ENCODE measurements around the gene ARID4A. TPM values are rescaled to one million over a fixed set of nuclear protein-coding genes. Genes with fewer than 3 reads are reported as not detected.
A peak's percentile ranks its signal among the peaks of the same experiment; 100 is the strongest.
"Not testable (repeated sequence)": the region's sequence is repeated elsewhere in the genome, so short reads cannot be mapped to it uniquely, and the experiment has no call there.

ARID4A gene
- total RNA-seq, 1 experiment from 2014 or later = 12.5 TPM

DNA sequence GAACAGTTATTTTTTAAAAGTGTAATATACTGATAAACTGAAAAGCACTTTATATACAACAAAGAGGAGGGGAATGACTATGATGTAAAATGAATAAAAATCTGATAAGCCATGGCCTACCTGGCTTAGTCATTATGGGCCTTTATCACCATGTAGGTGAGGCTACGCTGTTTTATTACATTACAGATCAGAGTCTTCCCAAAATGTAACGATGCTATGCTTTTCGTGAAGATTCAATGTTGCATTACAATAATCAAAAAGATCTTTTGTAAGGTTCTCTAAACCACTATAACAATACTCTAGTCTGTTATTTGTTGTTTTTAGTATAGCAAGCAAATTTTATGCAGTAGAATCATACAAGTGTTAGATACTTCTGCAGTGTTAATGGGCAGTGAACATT lies 34.2 kb downstream of the ARID4A start (continued):
- TF ChIP-seq RELA (CRISPR knock-in tag; IDR thresholded peaks at IDR 0.05; ENCODE audit: borderline replicate concordance) = no peak
- TF ChIP-seq NR1H2 (CRISPR knock-in tag; IDR thresholded peaks at IDR 0.05) = no peak
- TF ChIP-seq, protein P1, sequence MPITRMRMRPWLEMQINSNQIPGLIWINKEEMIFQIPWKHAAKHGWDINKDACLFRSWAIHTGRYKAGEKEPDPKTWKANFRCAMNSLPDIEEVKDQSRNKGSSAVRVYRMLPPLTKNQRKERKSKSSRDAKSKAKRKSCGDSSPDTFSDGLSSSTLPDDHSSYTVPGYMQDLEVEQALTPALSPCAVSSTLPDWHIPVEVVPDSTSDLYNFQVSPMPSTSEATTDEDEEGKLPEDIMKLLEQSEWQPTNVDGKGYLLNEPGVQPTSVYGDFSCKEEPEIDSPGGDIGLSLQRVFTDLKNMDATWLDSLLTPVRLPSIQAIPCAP (CRISPR knock-in tag; IDR thresholded peaks at IDR 0.05) = no peak
- TF ChIP-seq, protein P2, sequence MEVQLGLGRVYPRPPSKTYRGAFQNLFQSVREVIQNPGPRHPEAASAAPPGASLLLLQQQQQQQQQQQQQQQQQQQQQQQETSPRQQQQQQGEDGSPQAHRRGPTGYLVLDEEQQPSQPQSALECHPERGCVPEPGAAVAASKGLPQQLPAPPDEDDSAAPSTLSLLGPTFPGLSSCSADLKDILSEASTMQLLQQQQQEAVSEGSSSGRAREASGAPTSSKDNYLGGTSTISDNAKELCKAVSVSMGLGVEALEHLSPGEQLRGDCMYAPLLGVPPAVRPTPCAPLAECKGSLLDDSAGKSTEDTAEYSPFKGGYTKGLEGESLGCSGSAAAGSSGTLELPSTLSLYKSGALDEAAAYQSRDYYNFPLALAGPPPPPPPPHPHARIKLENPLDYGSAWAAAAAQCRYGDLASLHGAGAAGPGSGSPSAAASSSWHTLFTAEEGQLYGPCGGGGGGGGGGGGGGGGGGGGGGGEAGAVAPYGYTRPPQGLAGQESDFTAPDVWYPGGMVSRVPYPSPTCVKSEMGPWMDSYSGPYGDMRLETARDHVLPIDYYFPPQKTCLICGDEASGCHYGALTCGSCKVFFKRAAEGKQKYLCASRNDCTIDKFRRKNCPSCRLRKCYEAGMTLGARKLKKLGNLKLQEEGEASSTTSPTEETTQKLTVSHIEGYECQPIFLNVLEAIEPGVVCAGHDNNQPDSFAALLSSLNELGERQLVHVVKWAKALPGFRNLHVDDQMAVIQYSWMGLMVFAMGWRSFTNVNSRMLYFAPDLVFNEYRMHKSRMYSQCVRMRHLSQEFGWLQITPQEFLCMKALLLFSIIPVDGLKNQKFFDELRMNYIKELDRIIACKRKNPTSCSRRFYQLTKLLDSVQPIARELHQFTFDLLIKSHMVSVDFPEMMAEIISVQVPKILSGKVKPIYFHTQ (CRISPR knock-in tag; IDR thresholded peaks at IDR 0.05) = no peak
- no peak for TF ChIP-seq GRHL2 (CRISPR knock-in tag; IDR thresholded peaks at IDR 0.05; ENCODE audit: insufficient replicate concordance, severe bottlenecking)
- TF ChIP-seq ZNF671 (CRISPR knock-in tag; IDR thresholded peaks at IDR 0.05) = no peak
- no peak for TF ChIP-seq ZNF263 (CRISPR knock-in tag; IDR thresholded peaks at IDR 0.05; ENCODE audit: low read depth)
- TF ChIP-seq SMAD4 (CRISPR knock-in tag; IDR thresholded peaks at IDR 0.05) = no peak
- TF ChIP-seq, protein P3, sequence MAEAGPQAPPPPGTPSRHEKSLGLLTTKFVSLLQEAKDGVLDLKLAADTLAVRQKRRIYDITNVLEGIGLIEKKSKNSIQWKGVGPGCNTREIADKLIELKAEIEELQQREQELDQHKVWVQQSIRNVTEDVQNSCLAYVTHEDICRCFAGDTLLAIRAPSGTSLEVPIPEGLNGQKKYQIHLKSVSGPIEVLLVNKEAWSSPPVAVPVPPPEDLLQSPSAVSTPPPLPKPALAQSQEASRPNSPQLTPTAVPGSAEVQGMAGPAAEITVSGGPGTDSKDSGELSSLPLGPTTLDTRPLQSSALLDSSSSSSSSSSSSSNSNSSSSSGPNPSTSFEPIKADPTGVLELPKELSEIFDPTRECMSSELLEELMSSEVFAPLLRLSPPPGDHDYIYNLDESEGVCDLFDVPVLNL (CRISPR knock-in tag; IDR thresholded peaks at IDR 0.05; ENCODE audit: borderline replicate concordance, low read depth) = no peak
- TF ChIP-seq, protein P4, sequence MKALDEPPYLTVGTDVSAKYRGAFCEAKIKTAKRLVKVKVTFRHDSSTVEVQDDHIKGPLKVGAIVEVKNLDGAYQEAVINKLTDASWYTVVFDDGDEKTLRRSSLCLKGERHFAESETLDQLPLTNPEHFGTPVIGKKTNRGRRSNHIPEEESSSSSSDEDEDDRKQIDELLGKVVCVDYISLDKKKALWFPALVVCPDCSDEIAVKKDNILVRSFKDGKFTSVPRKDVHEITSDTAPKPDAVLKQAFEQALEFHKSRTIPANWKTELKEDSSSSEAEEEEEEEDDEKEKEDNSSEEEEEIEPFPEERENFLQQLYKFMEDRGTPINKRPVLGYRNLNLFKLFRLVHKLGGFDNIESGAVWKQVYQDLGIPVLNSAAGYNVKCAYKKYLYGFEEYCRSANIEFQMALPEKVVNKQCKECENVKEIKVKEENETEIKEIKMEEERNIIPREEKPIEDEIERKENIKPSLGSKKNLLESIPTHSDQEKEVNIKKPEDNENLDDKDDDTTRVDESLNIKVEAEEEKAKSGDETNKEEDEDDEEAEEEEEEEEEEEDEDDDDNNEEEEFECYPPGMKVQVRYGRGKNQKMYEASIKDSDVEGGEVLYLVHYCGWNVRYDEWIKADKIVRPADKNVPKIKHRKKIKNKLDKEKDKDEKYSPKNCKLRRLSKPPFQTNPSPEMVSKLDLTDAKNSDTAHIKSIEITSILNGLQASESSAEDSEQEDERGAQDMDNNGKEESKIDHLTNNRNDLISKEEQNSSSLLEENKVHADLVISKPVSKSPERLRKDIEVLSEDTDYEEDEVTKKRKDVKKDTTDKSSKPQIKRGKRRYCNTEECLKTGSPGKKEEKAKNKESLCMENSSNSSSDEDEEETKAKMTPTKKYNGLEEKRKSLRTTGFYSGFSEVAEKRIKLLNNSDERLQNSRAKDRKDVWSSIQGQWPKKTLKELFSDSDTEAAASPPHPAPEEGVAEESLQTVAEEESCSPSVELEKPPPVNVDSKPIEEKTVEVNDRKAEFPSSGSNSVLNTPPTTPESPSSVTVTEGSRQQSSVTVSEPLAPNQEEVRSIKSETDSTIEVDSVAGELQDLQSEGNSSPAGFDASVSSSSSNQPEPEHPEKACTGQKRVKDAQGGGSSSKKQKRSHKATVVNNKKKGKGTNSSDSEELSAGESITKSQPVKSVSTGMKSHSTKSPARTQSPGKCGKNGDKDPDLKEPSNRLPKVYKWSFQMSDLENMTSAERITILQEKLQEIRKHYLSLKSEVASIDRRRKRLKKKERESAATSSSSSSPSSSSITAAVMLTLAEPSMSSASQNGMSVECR (CRISPR knock-in tag; IDR thresholded peaks at IDR 0.05; ENCODE audit: borderline replicate concordance) = no peak
- TF ChIP-seq SOX15 (CRISPR knock-in tag; IDR thresholded peaks at IDR 0.05) = no peak

DNA sequence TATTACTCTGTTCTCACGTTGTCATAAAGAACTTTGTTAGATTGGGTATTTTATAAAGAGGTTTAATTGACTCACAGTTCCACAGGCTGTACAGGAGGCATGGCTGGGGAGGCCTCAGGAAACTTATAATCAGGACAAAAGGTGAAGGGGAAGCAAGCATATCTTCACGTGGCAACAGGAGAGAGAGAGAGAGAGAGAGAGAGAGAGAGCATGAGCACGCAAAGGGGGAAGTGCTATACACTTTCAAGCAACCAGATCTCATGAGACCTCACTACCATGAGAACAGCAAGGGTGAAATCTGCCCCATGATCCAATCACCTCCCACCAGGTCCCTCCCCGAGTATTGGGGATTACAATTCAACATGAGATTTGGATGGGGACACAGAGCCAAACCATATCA lies 41.3 kb downstream of the ARID4A start:
- POLR2A ChIA-PET; H3K4me1 Mint-ChIP-seq; H3K27ac Mint-ChIP-seq; H3K36me3 Mint-ChIP-seq; ATAC-seq; H3K9me3 Mint-ChIP-seq; H3K4me3 Mint-ChIP-seq; CTCF ChIA-PET; H3K27me3 Mint-ChIP-seq (ENCODE audit: low read depth); DNase-seq (ENCODE audit: low spot score): not testable (repeated sequence)

DNA sequence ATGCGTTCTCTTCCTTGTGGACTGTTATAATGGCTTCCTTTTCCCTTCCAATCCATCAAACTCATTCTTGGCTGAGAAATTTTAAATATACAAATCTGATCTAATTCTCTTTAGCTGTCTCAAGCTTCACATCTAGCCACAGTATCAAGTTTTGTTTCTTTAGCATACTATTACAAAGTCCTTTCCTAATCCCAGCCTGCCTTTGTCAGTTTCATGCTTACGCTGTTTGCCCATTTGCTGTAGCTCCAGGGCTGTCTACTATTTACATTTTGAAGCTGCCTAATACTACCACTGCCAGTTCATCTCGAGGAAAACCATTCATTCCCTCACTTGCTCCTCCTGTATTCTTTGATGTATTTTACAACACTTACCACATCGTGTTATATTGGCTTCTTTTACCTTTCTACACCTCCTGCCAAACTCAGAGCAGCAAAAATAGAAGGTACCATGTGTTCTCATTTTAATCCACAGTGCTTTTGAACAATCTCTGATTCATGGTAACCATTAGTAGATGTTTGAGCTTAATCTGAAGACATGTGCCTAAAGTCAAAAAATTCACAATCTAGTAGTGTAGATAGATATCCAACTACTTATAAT lies 42.9 kb downstream of the ARID4A start:
- POLR2A ChIA-PET = no interaction called here
- TF ChIP-seq SMAD4 (CRISPR knock-in tag; IDR thresholded peaks at IDR 0.05) = no peak
- TF ChIP-seq, protein P5, sequence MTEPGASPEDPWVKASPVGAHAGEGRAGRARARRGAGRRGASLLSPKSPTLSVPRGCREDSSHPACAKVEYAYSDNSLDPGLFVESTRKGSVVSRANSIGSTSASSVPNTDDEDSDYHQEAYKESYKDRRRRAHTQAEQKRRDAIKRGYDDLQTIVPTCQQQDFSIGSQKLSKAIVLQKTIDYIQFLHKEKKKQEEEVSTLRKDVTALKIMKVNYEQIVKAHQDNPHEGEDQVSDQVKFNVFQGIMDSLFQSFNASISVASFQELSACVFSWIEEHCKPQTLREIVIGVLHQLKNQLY (CRISPR knock-in tag; IDR thresholded peaks at IDR 0.05) = no peak
- TF ChIP-seq CREB1 (CRISPR knock-in tag; IDR thresholded peaks at IDR 0.05) = no peak
- TF ChIP-seq, protein P6, sequence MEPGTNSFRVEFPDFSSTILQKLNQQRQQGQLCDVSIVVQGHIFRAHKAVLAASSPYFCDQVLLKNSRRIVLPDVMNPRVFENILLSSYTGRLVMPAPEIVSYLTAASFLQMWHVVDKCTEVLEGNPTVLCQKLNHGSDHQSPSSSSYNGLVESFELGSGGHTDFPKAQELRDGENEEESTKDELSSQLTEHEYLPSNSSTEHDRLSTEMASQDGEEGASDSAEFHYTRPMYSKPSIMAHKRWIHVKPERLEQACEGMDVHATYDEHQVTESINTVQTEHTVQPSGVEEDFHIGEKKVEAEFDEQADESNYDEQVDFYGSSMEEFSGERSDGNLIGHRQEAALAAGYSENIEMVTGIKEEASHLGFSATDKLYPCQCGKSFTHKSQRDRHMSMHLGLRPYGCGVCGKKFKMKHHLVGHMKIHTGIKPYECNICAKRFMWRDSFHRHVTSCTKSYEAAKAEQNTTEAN (CRISPR knock-in tag; IDR thresholded peaks at IDR 0.05) = no peak
- TF ChIP-seq, protein P7, sequence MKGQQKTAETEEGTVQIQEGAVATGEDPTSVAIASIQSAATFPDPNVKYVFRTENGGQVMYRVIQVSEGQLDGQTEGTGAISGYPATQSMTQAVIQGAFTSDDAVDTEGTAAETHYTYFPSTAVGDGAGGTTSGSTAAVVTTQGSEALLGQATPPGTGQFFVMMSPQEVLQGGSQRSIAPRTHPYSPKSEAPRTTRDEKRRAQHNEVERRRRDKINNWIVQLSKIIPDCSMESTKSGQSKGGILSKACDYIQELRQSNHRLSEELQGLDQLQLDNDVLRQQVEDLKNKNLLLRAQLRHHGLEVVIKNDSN (CRISPR knock-in tag; IDR thresholded peaks at IDR 0.05) = no peak
- TF ChIP-seq ZNF219 (CRISPR knock-in tag; IDR thresholded peaks at IDR 0.05; ENCODE audit: borderline replicate concordance) = no peak
- no peak for TF ChIP-seq FOXK1 (CRISPR knock-in tag; IDR thresholded peaks at IDR 0.05)
- no peak for TF ChIP-seq ZNF263 (CRISPR knock-in tag; IDR thresholded peaks at IDR 0.05; ENCODE audit: low read depth)
- TF ChIP-seq TP53 (CRISPR knock-in tag; IDR thresholded peaks at IDR 0.05) = no peak
- TF ChIP-seq EMX1 (CRISPR knock-in tag; IDR thresholded peaks at IDR 0.05) = no peak
- TF ChIP-seq ZNF232 (CRISPR knock-in tag; IDR thresholded peaks at IDR 0.05) = no peak
- no peak for TF ChIP-seq OVOL2 (CRISPR knock-in tag; IDR thresholded peaks at IDR 0.05; ENCODE audit: borderline replicate concordance)

More for the DNA sequence above, 42.9 kb downstream of the ARID4A start:
- no peak for ATAC-seq
- Mint-ChIP-seq H3K36me3 (peaks cover 9% of the 10 kb centered on the region; the same call in 1 of the 2 replicates), H3K4me1 (no peaks in the 10 kb centered on the region), H3K4me3 (no peak overlapping the region), H3K27me3 (ENCODE audit: low read depth) (no peaks in the 10 kb centered on the region), H3K27ac (peak overlapping the region; percentile 12; the same call in 1 of the 2 replicates), H3K9me3 (no peaks in the 10 kb centered on the region)
- no peak for DNase-seq (ENCODE audit: low spot score)
- CTCF ChIA-PET = no interaction called here
